H1 (cell line): ENCODE measurements around the gene CGNL1. TPM values are rescaled to one million over a fixed set of nuclear protein-coding genes. Genes with fewer than 3 reads are reported as not detected.

Experiments used
- CHD1 ChIP-seq: IDR thresholded peaks from 2 replicates; pipeline ENCODE4 v1.6.1; 2012; ENCODE audit warnings: low read depth, low read length, improper control_type of control experiment
- CHD7 ChIP-seq: fragments of 300-600 bp; sonication (generic); IDR thresholded peaks from 2 replicates; pipeline ENCODE4 v1.7.1; 2012; ENCODE audit warnings: low read length, moderate library complexity, mild to moderate bottlenecking, inconsistent platforms; ENCODE audit not compliant: insufficient replicate concordance
- JUND ChIP-seq: IDR thresholded peaks from 2 replicates; pipeline ENCODE4 v1.6.1; 2011; ENCODE audit warnings: mild to moderate bottlenecking, improper control_type of control experiment, low read length
- KDM4A ChIP-seq: IDR thresholded peaks from one replicate; pipeline ENCODE4 v1.7.1; 2012; ENCODE audit warnings: low read depth, mild to moderate bottlenecking, moderate library complexity, low read length, inconsistent platforms; ENCODE audit not compliant: severe bottlenecking
- RAD21 ChIP-seq, 2 experiments: IDR thresholded peaks in 1 of 2; conservative IDR thresholded peaks in 1 of 2; 2 replicates each; pipeline ENCODE4 v1.6.1; 2011; ENCODE audit warnings: low read depth in 2 of 2, low read length in 2 of 2, improper control_type of control experiment in 1 of 2, inconsistent platforms in 1 of 2, mild to moderate bottlenecking in 1 of 2, moderate library complexity in 1 of 2
- SAP30 ChIP-seq: fragments of 300-600 bp; sonication (generic); IDR thresholded peaks from 2 replicates; pipeline ENCODE4 v1.7.1; 2012; ENCODE audit warnings: low read length, moderate library complexity, mild to moderate bottlenecking, inconsistent platforms; ENCODE audit not compliant: insufficient read depth, insufficient replicate concordance
- SRF ChIP-seq: IDR thresholded peaks from 2 replicates; pipeline ENCODE4 v1.6.1; 2011; ENCODE audit warnings: mild to moderate bottlenecking, low read depth, low read length, moderate library complexity
- TAF1 ChIP-seq: IDR thresholded peaks from 2 replicates; pipeline ENCODE4 v1.6.1; 2011; ENCODE audit warnings: mild to moderate bottlenecking, low read depth, low read length
- polyA plus RNA-seq, 7 experiments: library from polyadenylated mRNA; depleted of rRNA in 3 of 7; stranded (reverse) in 5 of 7; unstranded in 2 of 7; fragments of >200 nt in 5 of 7; fragments of 200-250 nt in 2 of 7; gene quantifications; 1 replicate in 5 of 7; 2 replicates in 1 of 7; 4 replicates in 1 of 7; pipeline versions ENCODE4 v1.2.1 to v1.2.3, GENCODE V29; 2011 to 2013; ENCODE audit warnings: missing spikeins in 2 of 7, mixed read lengths in 2 of 7
- total RNA-seq: library from RNA; stranded (reverse); fragmentation: NEBNext Ultra II Directional; extraction: Animal tissue kit (Norgen Biotek cat#: 25700); gene quantifications from 2 replicates; pipeline ENCODE4 v1.2.1, GENCODE V29; 2021

Gene CGNL1
- total and polyA plus RNA-seq, 2 of the 8 experiments (the other 6 are each of a cell fraction or from before 2014, with no cell fraction given): 21.8 to 75.6 TPM

DNA sequence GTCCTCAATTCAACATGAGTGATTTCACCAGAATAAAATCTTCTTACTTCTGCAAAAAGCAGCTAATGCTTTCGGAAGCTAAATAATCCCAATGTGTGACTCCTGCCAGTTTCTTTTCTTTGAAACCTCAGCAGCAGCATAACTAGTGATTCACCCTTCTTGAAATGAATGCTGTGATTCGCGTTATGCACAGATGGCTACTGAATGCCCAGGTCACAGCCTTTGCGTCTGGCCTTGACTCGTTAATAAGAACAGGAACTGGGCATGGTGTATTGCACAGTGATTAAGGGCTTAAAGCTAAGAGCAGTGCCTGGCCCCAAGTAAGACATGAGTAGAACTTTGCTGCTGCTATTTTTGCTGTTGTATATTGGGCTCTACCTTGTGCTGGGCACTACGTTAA, 19.0 kb downstream of the CGNL1 start (continued):
- TF ChIP-seq CHD7 (no peak), CHD1 (no peak), KDM4A (no peak), TAF1 (no peak), JUND (no peak), SAP30 (no peak), SRF (no peak), RAD21 (IDR thresholded peaks at IDR 0.05 in 1 of 2, conservative IDR thresholded peaks at IDR 0.05 in 1 of 2; ENCODE audit: low read depth in 2 of 2, low read length in 2 of 2) (no peak)
